ENCODE results near the gene OLFM3. TPM values are rescaled to one million over a fixed set of nuclear protein-coding genes. Genes with fewer than 3 reads are reported as not detected.

OLFM3 gene
- under 1 TPM in 1 of 6 donors, not detected in 5; 0.20 TPM for total RNA-seq
- polyA plus RNA-seq: under 1 TPM in 1 of 2 donors, not detected in 1; 0.16 TPM

- ATAC-seq (peak in 3 of 4 donors; percentile 62 to 90 (median 73)), DNase-seq (peak in 4 of 6 donors; percentile 9 to 62 (median 39)), FAIRE-seq (no peak)
- H3K36me3 ChIP-seq: no peaks in the 10 kb centered on the region
- H3K4me3 ChIP-seq: no peak within 1 kb of the TSS
- H3K27me3 ChIP-seq: peaks cover 0 to 12% (median 3%) of the 10 kb centered on the region in 4 donors
- intact Hi-C loops (cut with DNase I): no loop called here
- H3K9me3 ChIP-seq: no peaks in the 10 kb centered on the region
- H3K27ac ChIP-seq: no peak within 1 kb of the TSS
- no peak for TF ChIP-seq CTCF (IDR thresholded peaks at IDR 0.05)
- no peaks in the 10 kb centered on the region for H3K4me1 ChIP-seq
- 3 to 4% methylated on average over 24 of the region's 24 CpGs for WGBS, 2 donors
These were observed at the start of gene OLFM3 for GRCh38 chr1:101996825-101997465. Gene OLFM3, minus strand, starts transcription at chr1:101996926.

DNA sequence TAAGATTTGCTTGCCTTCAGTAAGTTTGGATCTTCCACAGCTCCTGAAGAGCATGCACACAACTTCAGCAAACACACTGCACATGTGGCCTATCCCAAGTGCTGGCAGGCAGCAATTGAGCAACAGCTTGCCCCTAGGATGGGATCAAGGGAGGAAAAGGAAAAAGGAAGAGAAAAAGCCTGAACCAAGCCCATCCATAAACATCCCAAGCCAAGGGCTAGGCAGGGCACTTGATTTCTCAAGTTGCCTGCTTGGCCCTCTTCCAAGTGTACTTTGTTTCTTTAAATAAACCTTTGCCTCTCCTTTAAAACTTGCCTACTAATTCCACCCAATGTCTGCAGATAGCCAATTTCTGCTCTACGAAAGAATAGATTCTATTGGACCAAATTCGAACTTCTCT lies 49.0 kb upstream of the OLFM3 start:
- Histone ChIP-seq H3K36me3 (no peaks in the 10 kb centered on the region), H3K4me3 (no peak overlapping the region), H3K4me1 (no peaks in the 10 kb centered on the region), H3K27ac (no peak overlapping the region), H3K9me3 (no peaks in the 10 kb centered on the region), H3K27me3 (no peaks in the 10 kb centered on the region)
- 36 to 44% methylated on average over 2 of the region's 2 CpGs for WGBS, 2 donors
- DNase-seq: no peak
- peak; percentile 46 to 63 (median 53) for ATAC-seq
- no peak for FAIRE-seq
- intact Hi-C loops (cut with DNase I): no loop called here
- no peak for TF ChIP-seq CTCF (IDR thresholded peaks at IDR 0.05)

DNA sequence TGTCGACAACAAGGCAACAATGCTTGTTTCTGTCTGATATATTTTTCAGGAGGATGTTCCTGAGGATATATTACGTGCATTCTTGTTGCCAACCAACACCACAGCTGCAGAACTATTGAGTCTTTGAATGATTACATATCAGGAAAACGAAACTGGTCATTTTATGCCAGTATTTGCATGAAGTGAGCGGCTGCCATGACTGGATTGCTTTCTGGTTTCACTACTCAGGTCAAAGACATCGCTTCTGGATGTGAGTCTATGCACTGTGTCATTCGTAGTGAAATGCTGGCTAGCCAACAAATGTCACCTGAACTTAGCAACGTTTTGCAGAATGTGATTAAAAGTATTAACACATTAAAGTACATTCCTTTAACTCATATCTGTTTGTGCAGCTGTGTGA lies 35.8 kb upstream of the OLFM3 start:
- no peaks in the 10 kb centered on the region for H3K4me1 ChIP-seq
- no peak for TF ChIP-seq CTCF (IDR thresholded peaks at IDR 0.05)
- DNase-seq (no peak), FAIRE-seq (no peak), ATAC-seq (no peak)
- H3K4me3 ChIP-seq: no peak overlapping the region
- 43 to 45% methylated on average over 7 of the region's 7 CpGs for WGBS, 2 donors
- intact Hi-C loops (cut with DNase I): no loop called here
- H3K27me3 ChIP-seq: no peaks in the 10 kb centered on the region
- H3K36me3 ChIP-seq: no peaks in the 10 kb centered on the region
- H3K9me3 ChIP-seq: no peaks in the 10 kb centered on the region
- H3K27ac ChIP-seq: no peak overlapping the region

GRCh38 chr1:102019530-102019929 lies 22.8 kb upstream of the OLFM3 start:
- Histone ChIP-seq H3K4me1 (no peaks in the 10 kb centered on the region), H3K36me3 (no peaks in the 10 kb centered on the region), H3K9me3 (peaks cover 0 to 7% (median 0%) of the 10 kb centered on the region in 4 donors), H3K4me3 (no peak overlapping the region), H3K27me3 (no peaks in the 10 kb centered on the region), H3K27ac (no peak overlapping the region)
- FAIRE-seq (no peak), DNase-seq (no peak), ATAC-seq (no peak)
- no peak for TF ChIP-seq CTCF (IDR thresholded peaks at IDR 0.05)
- intact Hi-C loops (cut with DNase I): no loop called here

GRCh38 chr1:102015728-102016127 lies 19.0 kb upstream of the OLFM3 start:
- Histone ChIP-seq H3K36me3 (no peaks in the 10 kb centered on the region), H3K4me1 (no peaks in the 10 kb centered on the region), H3K4me3 (no peak overlapping the region), H3K27ac (no peak overlapping the region), H3K9me3 (no peaks in the 10 kb centered on the region), H3K27me3 (no peaks in the 10 kb centered on the region)
- intact Hi-C loops (cut with DNase I): no loop called here
- TF ChIP-seq CTCF (IDR thresholded peaks at IDR 0.05): no peak
- WGBS, 2 donors: 55 to 60% methylated on average over 3 of the region's 3 CpGs
- ATAC-seq: no peak
- DNase-seq: no peak
- FAIRE-seq: no peak

All from pancreas (tissue), 10 donors.